Activated T-cell treated with anti-CD3 and anti-CD28 coated beads, Interleukin-2, amount 50 U/mL, for 1 hour (primary cell): ENCODE data around the gene CFL2.
"Not testable (repeated sequence)": the region's sequence is repeated elsewhere in the genome, so short reads cannot be mapped to it uniquely, and the experiment has no call there.

Source experiments
- DNase-seq: peaks from one replicate; pipeline ENCODE4 v3.0.0-alpha.2; 2020

Gene CFL2

GRCh38 chr14:34714320-34715126 lies at the start of gene CFL2:
TSS of gene CFL2 (minus strand) at chr14:34714593. CDS start at chr14:34714540, 53 bp downstream.
- DNase-seq = peak; percentile 73

- no peak for DNase-seq
Measured at GRCh38 chr14:34755215-34755614, 40.8 kb upstream of the CFL2 start.

GRCh38 chr14:34754687-34755086 lies 40.3 kb upstream of the CFL2 start:
- no peak for DNase-seq

GRCh38 chr14:34750670-34751069 lies 36.3 kb upstream of the CFL2 start:
- no peak for DNase-seq

- DNase-seq = no peak
Measured at GRCh38 chr14:34750233-34750632, 35.8 kb upstream of the CFL2 start.

GRCh38 chr14:34749408-34749807 lies 35.0 kb upstream of the CFL2 start:
- DNase-seq = no peak

- DNase-seq = no peak
Measured at GRCh38 chr14:34742270-34743115, 28.1 kb upstream of the CFL2 start.

- DNase-seq = no peak
Measured at GRCh38 chr14:34741840-34742239, 27.4 kb upstream of the CFL2 start.

- not testable (repeated sequence) for DNase-seq
Measured at GRCh38 chr14:34740139-34740538, 25.7 kb upstream of the CFL2 start.

GRCh38 chr14:34737079-34737478 lies 22.7 kb upstream of the CFL2 start:
- DNase-seq = not testable (repeated sequence)

- no peak for DNase-seq
Measured at GRCh38 chr14:34733245-34733644, 18.9 kb upstream of the CFL2 start.

- no peak for DNase-seq
Measured at GRCh38 chr14:34732802-34733201, 18.4 kb upstream of the CFL2 start.

- DNase-seq = no peak
Measured at GRCh38 chr14:34723867-34724266, 9.5 kb upstream of the CFL2 start.

- peak; percentile 35 for DNase-seq
Measured at GRCh38 chr14:34722723-34723545, 8.5 kb upstream of the CFL2 start.

- DNase-seq = no peak
Measured at GRCh38 chr14:34721129-34721528, 6.7 kb upstream of the CFL2 start.

GRCh38 chr14:34718750-34719304 lies 4.4 kb upstream of the CFL2 start:
- DNase-seq = no peak

GRCh38 chr14:34715127-34715863 lies 902 bp upstream of the CFL2 start:
- no peak for DNase-seq

GRCh38 chr14:34713681-34714319 lies 593 bp downstream of the CFL2 start:
- no peak for DNase-seq

GRCh38 chr14:34713122-34713680 lies 1.2 kb downstream of the CFL2 start:
- DNase-seq = no peak

- DNase-seq = no peak
Measured at GRCh38 chr14:34711796-34712712, 2.3 kb downstream of the CFL2 start.
